ENCODE results near the gene CCDC177. TPM values are rescaled to one million over a fixed set of nuclear protein-coding genes. Genes with fewer than 3 reads are reported as not detected.

The CCDC177 gene
- polyA plus RNA-seq, 2 of the 4 experiments (the other 2 are of a cell fraction) = not detected

GRCh38 chr14:69595336-69595735 is 20.7 kb upstream of the CCDC177 start:
- Histone ChIP-seq H3K9me3 (no peaks in the 10 kb centered on the region), H3K27ac (no peak overlapping the region), H3K4me3 (no peak overlapping the region), H3K4me1 (no peaks in the 10 kb centered on the region), H3K4me2 (no peak overlapping the region)
- TF ChIP-seq MAZ (IDR thresholded peaks at IDR 0.05; ENCODE audit: borderline replicate concordance, low read depth, low read length) = no peak
- TF ChIP-seq RARB (CRISPR knock-in tag; IDR thresholded peaks at IDR 0.05) = no peak
- TF ChIP-seq BCL3 (IDR thresholded peaks at IDR 0.05) = no peak
- no peak for DNase-seq (ENCODE audit: low read depth in 1 of 2, low spot score in 1 of 2)
- ATAC-seq = no peak
- ChIA-PET CTCF (interaction anchor here (0.8 to 6.1 kb wide), 7 partner anchors 8 to 131 kb away, joined by 3 to 33 read pairs (median 5); no protein-coding TSS in a partner anchor), POLR2A (no interaction called here)
- whole genome bisulfite sequencing (ENCODE audit: missing lambda C conversion rate) = 76% methylated on average over 5 of the region's 5 CpGs
- no peak for FAIRE-seq

- Histone ChIP-seq H3K4me2 (no peak overlapping the region), H3K9me3 (no peaks in the 10 kb centered on the region), H3K27ac (no peak overlapping the region), H3K4me1 (no peaks in the 10 kb centered on the region), H3K4me3 (no peak overlapping the region)
- DNase-seq (ENCODE audit: low read depth in 1 of 2, low spot score in 1 of 2) (no peak), FAIRE-seq (no peak), ATAC-seq (no peak)
- TF ChIP-seq ZFP36 (IDR thresholded peaks at IDR 0.05; ENCODE audit: borderline replicate concordance, partially characterized antibody) = no peak
- no peak for TF ChIP-seq RARB (CRISPR knock-in tag; IDR thresholded peaks at IDR 0.05)
- no peak for TF ChIP-seq CHD2 (IDR thresholded peaks at IDR 0.05; ENCODE audit: low read length, partially characterized antibody)
- no peak for TF ChIP-seq JUN (IDR thresholded peaks at IDR 0.05)
- no peak for TF ChIP-seq HEYL (CRISPR knock-in tag; IDR thresholded peaks at IDR 0.05)
- TF ChIP-seq HDAC2 (IDR thresholded peaks at IDR 0.05) = no peak
- TF ChIP-seq ZNF302 (CRISPR knock-in tag; IDR thresholded peaks at IDR 0.05) = no peak
- TF ChIP-seq FOSL2 (IDR thresholded peaks at IDR 0.05) = no peak
- TF ChIP-seq FOSL2 (CRISPR knock-in tag; IDR thresholded peaks at IDR 0.05) = no peak
- TF ChIP-seq RAD21 (conservative IDR thresholded peaks at IDR 0.05 in 1 of 2, IDR thresholded peaks at IDR 0.05 in 1 of 2) = no peak
- no peak for TF ChIP-seq RCOR1 (IDR thresholded peaks at IDR 0.05; ENCODE audit: low read depth, low read length)
- TF ChIP-seq, protein P1, sequence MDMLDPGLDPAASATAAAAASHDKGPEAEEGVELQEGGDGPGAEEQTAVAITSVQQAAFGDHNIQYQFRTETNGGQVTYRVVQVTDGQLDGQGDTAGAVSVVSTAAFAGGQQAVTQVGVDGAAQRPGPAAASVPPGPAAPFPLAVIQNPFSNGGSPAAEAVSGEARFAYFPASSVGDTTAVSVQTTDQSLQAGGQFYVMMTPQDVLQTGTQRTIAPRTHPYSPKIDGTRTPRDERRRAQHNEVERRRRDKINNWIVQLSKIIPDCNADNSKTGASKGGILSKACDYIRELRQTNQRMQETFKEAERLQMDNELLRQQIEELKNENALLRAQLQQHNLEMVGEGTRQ (IDR thresholded peaks at IDR 0.05) = no peak
- TF ChIP-seq, protein P2, sequence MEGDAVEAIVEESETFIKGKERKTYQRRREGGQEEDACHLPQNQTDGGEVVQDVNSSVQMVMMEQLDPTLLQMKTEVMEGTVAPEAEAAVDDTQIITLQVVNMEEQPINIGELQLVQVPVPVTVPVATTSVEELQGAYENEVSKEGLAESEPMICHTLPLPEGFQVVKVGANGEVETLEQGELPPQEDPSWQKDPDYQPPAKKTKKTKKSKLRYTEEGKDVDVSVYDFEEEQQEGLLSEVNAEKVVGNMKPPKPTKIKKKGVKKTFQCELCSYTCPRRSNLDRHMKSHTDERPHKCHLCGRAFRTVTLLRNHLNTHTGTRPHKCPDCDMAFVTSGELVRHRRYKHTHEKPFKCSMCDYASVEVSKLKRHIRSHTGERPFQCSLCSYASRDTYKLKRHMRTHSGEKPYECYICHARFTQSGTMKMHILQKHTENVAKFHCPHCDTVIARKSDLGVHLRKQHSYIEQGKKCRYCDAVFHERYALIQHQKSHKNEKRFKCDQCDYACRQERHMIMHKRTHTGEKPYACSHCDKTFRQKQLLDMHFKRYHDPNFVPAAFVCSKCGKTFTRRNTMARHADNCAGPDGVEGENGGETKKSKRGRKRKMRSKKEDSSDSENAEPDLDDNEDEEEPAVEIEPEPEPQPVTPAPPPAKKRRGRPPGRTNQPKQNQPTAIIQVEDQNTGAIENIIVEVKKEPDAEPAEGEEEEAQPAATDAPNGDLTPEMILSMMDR (IDR thresholded peaks at IDR 0.05) = no peak
- no peak for TF ChIP-seq HOXA7 (CRISPR knock-in tag; IDR thresholded peaks at IDR 0.05)
- TF ChIP-seq BHLHE40 (IDR thresholded peaks at IDR 0.05; ENCODE audit: low read depth, low read length) = no peak
- 76% methylated on average over 6 of the region's 6 CpGs for WGBS (ENCODE audit: missing lambda C conversion rate)
- POLR2A ChIA-PET = no interaction called here
- CTCF ChIA-PET = interaction anchor here (0.8 to 6.1 kb wide), 8 partner anchors 9 to 131 kb away, joined by 3 to 33 read pairs (median 6); no protein-coding TSS in a partner anchor
Observed at GRCh38 chr14:69594846-69595245, 20.2 kb upstream of the CCDC177 start.

DNA sequence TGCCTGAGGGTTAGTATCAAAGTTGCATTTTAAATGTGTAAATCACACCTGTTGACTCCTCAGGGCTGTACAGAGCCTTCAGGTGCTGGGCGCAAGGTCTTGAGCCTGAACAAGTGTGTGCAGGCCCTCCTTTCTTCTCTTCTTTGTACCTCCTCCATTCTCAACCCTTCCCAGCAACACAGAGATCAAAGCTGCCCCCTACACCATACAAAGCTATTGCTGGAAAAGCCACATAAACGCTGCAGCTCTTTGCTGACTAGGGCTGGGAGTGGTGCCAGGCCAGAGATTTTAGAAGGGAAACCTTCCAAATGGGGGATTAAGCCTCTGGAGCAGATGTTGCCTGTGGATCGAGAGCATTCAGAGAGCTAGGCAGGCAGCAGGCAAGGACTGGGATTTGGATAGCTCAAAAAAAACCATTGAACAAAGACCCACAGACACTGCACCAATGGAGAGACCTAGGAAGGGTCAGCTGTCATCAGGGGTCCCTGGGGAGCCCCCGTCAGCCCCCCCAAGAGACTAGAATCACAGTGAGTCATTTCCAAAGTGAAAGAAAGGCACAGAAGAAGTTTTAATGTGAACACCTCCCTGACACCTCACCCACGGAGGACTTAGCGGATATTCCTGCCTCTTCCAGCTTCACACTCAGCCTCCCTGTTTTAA is 18.5 kb upstream of the CCDC177 start:
- POLR2A ChIA-PET = no interaction called here

More for the DNA sequence above, 18.5 kb upstream of the CCDC177 start:
- H3K4me1 ChIP-seq = no peaks in the 10 kb centered on the region
- H3K4me2 ChIP-seq = no peak overlapping the region
- no peak overlapping the region for H3K4me3 ChIP-seq
- FAIRE-seq (no peak), DNase-seq (ENCODE audit: low read depth in 1 of 2, low spot score in 1 of 2) (no peak), ATAC-seq (no peak)
- no peaks in the 10 kb centered on the region for H3K9me3 ChIP-seq
- no peak overlapping the region for H3K27ac ChIP-seq
- TF ChIP-seq KDM1A (IDR thresholded peaks at IDR 0.05; ENCODE audit: low read depth) (no peak), FOXS1 (CRISPR knock-in tag; IDR thresholded peaks at IDR 0.05) (no peak), JUN (IDR thresholded peaks at IDR 0.05) (no peak), HOXB13 (CRISPR knock-in tag; IDR thresholded peaks at IDR 0.05; ENCODE audit: low read depth) (no peak), NFE2L2 (conservative IDR thresholded peaks at IDR 0.05; ENCODE audit: low read length) (no peak), ZC3H11A (IDR thresholded peaks at IDR 0.05) (no peak), MAZ (IDR thresholded peaks at IDR 0.05; ENCODE audit: borderline replicate concordance, low read depth, low read length) (no peak), GATA3 (IDR thresholded peaks at IDR 0.05; ENCODE audit: borderline replicate concordance) (no peak), CEBPB (IDR thresholded peaks at IDR 0.05) (no peak)
- CTCF ChIA-PET = interaction anchor here (0.5 to 6.1 kb wide), 11 partner anchors 7 to 1338 kb away, joined by 3 to 33 read pairs (median 4); no protein-coding TSS in a partner anchor
- WGBS (ENCODE audit: missing lambda C conversion rate) = 61% methylated on average over 6 of the region's 6 CpGs
